Measurements from ENCODE around the gene TMEM176B.
"Not testable (repeated sequence)": the region's sequence is repeated elsewhere in the genome, so short reads cannot be mapped to it uniquely, and the experiment has no call there.

The TMEM176B gene

GRCh38 chr7:150820578-150821198 is 20.5 kb upstream of the TMEM176B start:
- DNase-seq: no peak

- no peak for DNase-seq
Observed at GRCh38 chr7:150820148-150820547, 20.0 kb upstream of the TMEM176B start.

GRCh38 chr7:150818971-150819370 is 18.8 kb upstream of the TMEM176B start:
- DNase-seq: no peak

- no peak for DNase-seq
Observed at GRCh38 chr7:150814328-150815001, 14.3 kb upstream of the TMEM176B start.

- DNase-seq: not testable (repeated sequence)
Observed at GRCh38 chr7:150807616-150808438, 7.7 kb upstream of the TMEM176B start.

GRCh38 chr7:150806863-150807262 is 6.7 kb upstream of the TMEM176B start:
- no peak for DNase-seq

GRCh38 chr7:150806454-150806853 is 6.3 kb upstream of the TMEM176B start:
- DNase-seq: no peak

- DNase-seq: no peak
Observed at GRCh38 chr7:150805864-150806263, 5.7 kb upstream of the TMEM176B start.

DNA sequence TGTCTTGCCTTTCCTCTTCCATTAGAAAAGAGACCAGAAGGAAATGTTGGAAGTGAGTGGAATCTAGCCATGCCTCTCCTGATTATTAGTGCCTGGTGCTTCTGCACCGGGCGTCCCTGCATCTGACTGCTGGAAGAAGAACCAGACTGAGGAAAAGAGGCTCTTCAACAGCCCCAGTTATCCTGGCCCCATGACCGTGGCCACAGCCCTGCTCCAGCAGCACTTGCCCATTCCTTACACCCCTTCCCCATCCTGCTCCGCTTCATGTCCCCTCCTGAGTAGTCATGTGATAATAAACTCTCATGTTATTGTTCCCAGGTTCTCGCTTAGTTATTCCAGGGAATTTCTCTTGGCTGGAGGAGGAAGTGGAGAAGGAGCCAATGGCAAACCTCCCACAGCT is 4.6 kb upstream of the TMEM176B start:
- no peak for DNase-seq

DNA sequence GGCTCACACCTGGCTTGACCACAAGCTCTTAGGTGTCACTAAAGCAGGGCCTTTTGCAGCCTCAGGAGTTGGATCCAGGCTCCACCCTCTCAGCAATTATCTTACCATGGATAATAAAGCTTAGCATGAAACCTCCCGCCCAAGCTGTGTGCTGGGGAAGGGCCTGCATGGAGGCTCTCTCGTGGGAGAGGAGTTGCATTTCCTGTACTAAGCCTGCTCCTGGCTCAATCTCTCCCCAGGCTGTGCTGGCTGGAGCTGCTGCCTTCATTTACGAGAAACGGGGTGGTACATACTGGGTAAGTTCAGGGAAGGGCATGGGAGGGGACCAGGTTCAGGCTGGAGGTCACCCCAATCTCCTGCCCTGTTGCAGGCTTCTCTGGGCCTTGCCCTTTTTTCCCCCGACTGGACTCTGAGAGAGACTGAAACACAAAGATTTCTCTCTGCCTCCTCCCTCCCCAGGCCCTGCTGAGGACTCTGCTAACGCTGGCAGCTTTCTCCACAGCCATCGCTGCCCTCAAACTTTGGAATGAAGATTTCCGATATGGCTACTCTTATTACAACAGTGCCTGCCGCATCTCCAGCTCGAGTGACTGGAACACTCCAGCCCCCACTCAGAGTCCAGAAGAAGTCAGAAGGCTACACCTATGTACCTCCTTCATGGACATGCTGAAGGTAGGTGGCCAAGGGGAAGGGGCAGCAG is 3.1 kb upstream of the TMEM176B start:
- DNase-seq: no peak

- no peak for DNase-seq
Observed at GRCh38 chr7:150801946-150802771, 2.0 kb upstream of the TMEM176B start.

- no peak for DNase-seq
Observed at GRCh38 chr7:150801242-150801945, 1.2 kb upstream of the TMEM176B start.

DNA sequence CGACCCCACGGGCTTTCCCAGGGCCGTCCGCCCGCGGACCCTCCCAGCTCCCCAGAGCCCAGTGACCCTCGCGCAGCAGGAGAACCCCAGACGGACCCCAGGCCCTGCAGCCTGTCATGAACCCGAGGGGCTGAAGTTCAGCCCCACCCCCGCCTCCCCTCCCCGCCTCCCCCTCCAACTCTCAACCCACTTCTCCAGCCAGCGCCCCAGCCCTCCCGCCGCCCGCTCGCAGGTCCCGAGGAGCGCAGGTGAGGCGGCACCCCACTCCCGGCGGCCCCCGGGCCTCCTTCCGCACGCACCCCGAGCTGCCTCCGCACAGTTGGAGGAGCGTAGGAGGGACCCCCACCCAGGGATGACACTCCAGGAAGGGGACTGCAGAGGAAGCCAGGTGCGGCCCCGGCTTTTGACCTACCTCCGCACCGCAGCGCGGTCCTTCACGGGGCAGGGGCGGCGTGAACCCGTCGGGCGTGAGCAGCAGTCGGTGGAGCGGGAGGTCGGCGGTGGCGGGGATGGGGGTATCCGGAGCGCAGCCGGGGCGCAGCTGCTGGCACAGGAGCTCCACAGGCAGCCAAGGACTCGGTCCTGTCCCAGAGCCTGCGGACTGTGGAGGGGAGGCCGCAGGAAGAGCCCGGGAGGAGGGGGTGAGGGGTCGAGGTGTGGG is 547 bp upstream of the TMEM176B start, which contains the start of gene TMEM176A:
TSS of gene TMEM176A (plus strand) at position 189 of the 661 bp plus-strand sequence. CDS start 782 bp downstream, outside the sequence.
- no peak for DNase-seq

DNA sequence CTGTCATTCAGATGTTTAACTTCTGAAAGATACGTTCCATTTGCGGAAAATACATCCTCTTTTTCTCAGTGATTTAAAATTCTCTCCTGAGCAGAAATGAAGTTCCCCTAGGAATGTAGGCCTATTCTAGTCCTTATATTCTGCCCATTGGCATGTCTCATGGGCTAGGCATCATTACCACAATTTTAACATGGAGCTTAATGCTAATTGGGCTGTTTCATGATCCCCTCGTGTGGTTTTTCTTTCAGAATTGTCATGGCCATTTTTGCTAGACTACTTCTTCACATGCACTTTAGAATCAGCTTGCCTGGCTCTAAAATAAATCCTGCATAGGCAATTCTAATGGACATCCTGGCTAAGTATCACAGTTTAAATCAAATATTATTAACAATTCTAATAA is 1.0 kb downstream of the TMEM176B start:
- no peak for DNase-seq

GRCh38 chr7:150797661-150798060 is 2.5 kb downstream of the TMEM176B start:
- no peak for DNase-seq

DNA sequence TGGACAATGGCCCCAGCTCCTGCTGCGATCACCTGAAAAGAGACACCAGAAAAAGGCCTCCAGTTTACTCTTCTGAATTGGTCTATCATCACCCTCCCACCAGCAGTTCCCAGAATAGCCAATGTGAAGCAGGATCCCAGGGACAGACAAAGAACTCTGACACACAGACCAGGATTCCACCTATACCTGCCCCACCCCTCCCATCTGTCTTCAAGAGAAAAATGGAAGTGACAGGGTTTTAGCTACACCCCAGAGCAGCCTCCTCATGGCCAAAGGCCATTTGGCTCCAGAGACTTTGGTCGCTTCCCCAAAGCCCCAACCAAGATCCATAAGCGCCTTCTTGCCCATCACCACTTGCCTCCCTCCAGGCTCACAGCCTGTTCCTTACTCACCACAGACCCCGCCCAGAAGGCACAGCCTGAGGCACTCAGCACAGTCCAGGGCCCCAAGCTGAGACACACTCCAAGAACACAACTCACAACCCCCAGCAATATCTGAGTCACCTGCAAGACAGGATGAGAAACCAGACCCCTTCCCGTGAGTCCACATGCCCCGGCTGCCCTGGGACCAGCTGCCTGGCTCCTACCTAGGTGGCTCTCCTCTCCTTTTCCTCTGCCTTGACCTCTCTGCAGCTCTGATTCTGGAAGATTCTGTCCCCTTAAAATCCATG is 6.5 kb downstream of the TMEM176B start:
- no peak for DNase-seq

DNA sequence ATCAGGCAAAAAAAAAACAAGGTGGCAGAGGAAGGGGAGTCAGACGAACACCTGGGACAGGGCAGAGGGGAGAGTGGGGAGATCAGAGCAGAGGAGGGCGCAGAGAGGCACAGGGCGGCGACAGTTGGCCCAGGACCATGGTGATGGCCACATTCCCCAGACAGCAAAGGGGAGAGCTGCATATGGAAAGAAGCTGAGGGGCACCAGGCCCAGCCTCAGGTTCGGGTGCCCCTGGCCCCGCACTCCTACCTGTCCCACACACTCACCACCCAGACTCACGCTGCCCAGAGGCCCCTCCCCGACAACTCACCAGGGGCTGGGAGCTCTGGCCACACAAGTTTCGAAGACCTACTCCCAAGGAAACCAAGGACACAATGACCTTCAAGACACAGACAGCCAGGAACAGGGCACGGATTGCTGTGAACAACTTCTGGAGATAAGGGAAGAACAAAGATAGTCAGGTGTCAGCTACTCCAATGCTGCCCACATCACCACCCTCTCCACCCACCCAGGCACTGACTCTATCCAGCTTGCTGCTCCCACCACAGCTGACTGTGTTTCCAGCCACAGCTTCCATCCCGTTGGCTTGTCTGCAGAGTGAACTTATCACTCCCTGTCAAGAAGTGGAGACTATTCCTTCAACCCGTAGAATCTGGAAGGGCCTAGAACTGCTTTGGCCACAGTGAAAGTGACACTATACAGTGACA is 8.3 kb downstream of the TMEM176B start:
- no peak for DNase-seq

DNA sequence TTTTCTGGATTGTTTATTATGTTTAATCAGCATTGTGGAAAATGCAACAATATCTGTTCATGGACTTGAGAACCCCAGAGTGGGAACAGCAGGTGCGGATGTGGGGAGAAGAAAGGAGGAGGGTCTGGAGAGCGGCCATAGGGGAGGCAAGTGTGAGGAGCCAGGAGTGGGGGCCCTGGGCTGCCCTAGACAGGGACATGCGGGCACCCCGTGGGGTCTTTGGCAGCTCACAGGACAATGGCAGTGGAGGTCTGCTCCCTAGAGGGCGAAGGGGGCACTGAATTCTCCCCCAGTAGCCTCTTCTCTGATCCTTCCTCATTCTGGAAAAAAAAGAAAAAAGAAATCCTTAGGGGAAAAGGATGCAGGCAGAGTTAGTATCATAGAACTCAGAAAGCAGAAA is 8.9 kb downstream of the TMEM176B start:
- DNase-seq: no peak

DNA sequence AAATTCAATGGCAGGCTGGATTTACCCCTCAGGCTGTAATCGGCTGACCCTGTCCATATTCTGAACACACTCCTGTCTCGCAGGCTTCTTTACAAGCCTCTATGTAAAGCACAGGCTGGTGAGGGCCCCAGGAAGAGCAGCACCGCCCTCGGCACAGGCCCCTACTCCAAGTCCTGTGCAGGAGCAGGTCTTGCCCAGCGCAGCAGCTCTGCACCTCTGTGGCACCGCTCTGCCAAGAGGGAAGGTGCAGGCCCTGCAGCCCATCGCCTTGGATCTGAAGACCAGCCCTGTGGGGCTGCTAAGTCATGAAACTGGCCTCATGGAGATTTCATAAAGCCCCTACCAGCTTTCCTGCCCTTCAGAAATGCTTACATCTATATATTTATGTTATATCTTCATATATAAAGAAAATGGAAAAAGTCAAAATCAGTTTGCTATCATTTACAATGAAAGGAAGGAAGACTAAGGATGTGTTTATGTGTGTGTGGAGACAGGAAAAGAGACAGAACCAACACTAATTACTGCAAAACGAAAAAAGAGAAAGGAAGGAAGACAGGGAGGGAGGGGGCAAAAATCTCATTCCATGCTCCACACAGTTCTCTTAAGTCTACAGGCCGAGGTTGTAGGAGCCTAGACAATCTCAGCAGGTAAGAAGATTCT is 9.6 kb downstream of the TMEM176B start:
- DNase-seq: no peak
